Ishikawa (cell line): ENCODE results near the gene ACVR1B.

ENCODE experiments used
- CEBPB ChIP-seq: IDR thresholded peaks from 2 replicates; pipeline ENCODE4 v1.6.1; 2012
- EGR1 ChIP-seq: IDR thresholded peaks from 2 replicates; pipeline ENCODE4 v1.6.1; 2012
- EP300 ChIP-seq: IDR thresholded peaks from 2 replicates; pipeline ENCODE4 v1.6.1; 2012; ENCODE audit warnings: borderline replicate concordance
- FOXM1 ChIP-seq: IDR thresholded peaks from 2 replicates; pipeline ENCODE4 v1.6.1; 2012; ENCODE audit warnings: low read depth, borderline replicate concordance
- RAD21 ChIP-seq: IDR thresholded peaks from 2 replicates; pipeline ENCODE4 v1.6.1; 2012; ENCODE audit warnings: low read depth
- REST ChIP-seq: IDR thresholded peaks from 2 replicates; pipeline ENCODE4 v1.6.1; 2012; ENCODE audit warnings: low read depth, mild to moderate bottlenecking
- TCF12 ChIP-seq: IDR thresholded peaks from 2 replicates; pipeline ENCODE4 v1.6.1; 2012; ENCODE audit warnings: low read depth
- YY1 ChIP-seq: IDR thresholded peaks from 2 replicates; pipeline ENCODE4 v1.6.1; 2012; ENCODE audit warnings: low read depth

- TF ChIP-seq FOXM1 (no peak), EP300 (no peak), YY1 (no peak), CEBPB (no peak), REST (no peak), EGR1 (no peak), TCF12 (no peak), RAD21 (no peak)
Measured at GRCh38 chr12:51973560-51973959, 22.1 kb downstream of the ACVR1B start.
